GM23338 (cell line): ENCODE results near the gene VPS37B. TPM values are rescaled to one million over a fixed set of nuclear protein-coding genes. Genes with fewer than 3 reads are reported as not detected.

ENCODE experiments used
- polyA plus RNA-seq: library from polyadenylated mRNA; unstranded; fragments of >200 nt; fragmentation: Nextera tagmentation; extraction: Ambion mirVana; gene quantifications from 2 replicates; pipeline ENCODE4 v1.2.1, GENCODE V29; 2016
- total RNA-seq: library from RNA; depleted of rRNA; stranded (reverse); fragments of >200 nt; shearing (Covaris generic); gene quantifications from 2 replicates; pipeline ENCODE4 v1.2.3, GENCODE V29; 2014; rRNA removed

VPS37B gene
- total and polyA plus RNA-seq, 2 experiments from 2014 or later = 6.7 to 10.9 TPM

Other genes with a start within 250 kb of the VPS37B start
- gene HCAR2, start 192.8 kb downstream of the VPS37B start, total RNA-seq = not detected in 2 replicates
- gene HCAR2, start 192.8 kb downstream of the VPS37B start, polyA plus RNA-seq = not detected in 2 replicates
- not detected in 2 replicates for gene HCAR3, start 179.3 kb downstream of the VPS37B start, total RNA-seq
- not detected in 2 replicates for gene HCAR3, start 179.3 kb downstream of the VPS37B start, polyA plus RNA-seq
- 0.17 TPM in 1 of 2 replicates, not detected in the other for gene HCAR1, start 165.3 kb downstream of the VPS37B start, total RNA-seq
- gene HCAR1, start 165.3 kb downstream of the VPS37B start, polyA plus RNA-seq = 0.07 TPM in 1 of 2 replicates, not detected in the other
- gene DENR, start 143.3 kb downstream of the VPS37B start, total RNA-seq = 55.2 and 55.8 TPM in 2 replicates
- gene DENR, start 143.3 kb downstream of the VPS37B start, polyA plus RNA-seq = 129 and 130 TPM in 2 replicates
- 0.16 and 0.31 TPM in 2 replicates for gene CCDC62, start 121.6 kb downstream of the VPS37B start, total RNA-seq
- 0.13 and 0.61 TPM in 2 replicates for gene CCDC62, start 121.6 kb downstream of the VPS37B start, polyA plus RNA-seq
- 19.9 and 22.1 TPM in 2 replicates for gene HIP1R, start 60.7 kb downstream of the VPS37B start, total RNA-seq
- gene HIP1R, start 60.7 kb downstream of the VPS37B start, polyA plus RNA-seq = 6.7 and 8.0 TPM in 2 replicates
- gene ABCB9, start 70.3 kb upstream of the VPS37B start, total RNA-seq = 7.0 and 7.7 TPM in 2 replicates
- 1.2 and 1.4 TPM in 2 replicates for gene ABCB9, start 70.3 kb upstream of the VPS37B start, polyA plus RNA-seq
- gene OGFOD2, start 79.1 kb upstream of the VPS37B start, total RNA-seq = 11.6 and 16.1 TPM in 2 replicates
- gene OGFOD2, start 79.1 kb upstream of the VPS37B start, polyA plus RNA-seq = 13.1 and 14.3 TPM in 2 replicates
- gene ARL6IP4, start 84.6 kb upstream of the VPS37B start, total RNA-seq = 68.7 and 85.5 TPM in 2 replicates
- gene ARL6IP4, start 84.6 kb upstream of the VPS37B start, polyA plus RNA-seq = 169 and 176 TPM in 2 replicates